ENCODE results near the gene ERCC5. TPM values are rescaled to one million over a fixed set of nuclear protein-coding genes. Genes with fewer than 3 reads are reported as not detected.

Gene ERCC5
- polyA plus RNA-seq, result 42.5 and 64.6 TPM in 2 replicates

GRCh38 chr13:102845630-102846260 lies at the start of gene ERCC5:
Gene ERCC5, plus strand, starts transcription at chr13:102846032. Its CDS starts 235 bp downstream, at chr13:102846267.

GRCh38 chr13:102798581-102799425 lies 47.0 kb upstream of the ERCC5 start, which contains the start of the genes BIVM and POGLUT2:
Gene BIVM, plus strand, starts transcription at chr13:102799119. Its CDS starts 8,149 bp downstream, at chr13:102807268.
Gene POGLUT2, minus strand, starts transcription at chr13:102798976. Its CDS starts 306 bp downstream, at chr13:102798670.

Other genes starting within 250 kb of the ERCC5 start
- gene TPP2, start 249.0 kb upstream of the ERCC5 start, polyA plus RNA-seq, result 17.7 and 20.5 TPM in 2 replicates
- gene METTL21C, start 151.0 kb upstream of the ERCC5 start, polyA plus RNA-seq, result 21.0 and 24.3 TPM in 2 replicates
- 64.3 and 87.1 TPM in 2 replicates for gene TEX30, start 72.2 kb upstream of the ERCC5 start, polyA plus RNA-seq
- 3.0 and 3.1 TPM in 2 replicates for gene POGLUT2, start 47.1 kb upstream of the ERCC5 start, polyA plus RNA-seq
- gene BIVM, start 46.9 kb upstream of the ERCC5 start, polyA plus RNA-seq, result 13.9 and 22.3 TPM in 2 replicates
- not detected in 2 replicates for gene SLC10A2, start 220.4 kb downstream of the ERCC5 start, polyA plus RNA-seq

Data from Purkinje cell (primary cell).